Memory B cell (primary cell): Measurements from ENCODE around the gene ADAMTS15.

ENCODE experiments used
- ATAC-seq: fragments of 150-1000 bp; cut with Tn5 transposase; 2 replicates; pipeline ENCODE4 v1.10.0; 2021; ENCODE audit warnings: low read depth, mild to moderate bottlenecking, moderate library complexity
- DNase-seq, 2 donors: peaks; one replicate each; pipeline ENCODE4 v3.0.0; 2022; ENCODE audit warnings: low spot score in 2 of 2
- H3K27ac Mint-ChIP-seq: one replicate; pipeline ENCODE4 v1.8.0; 2022; ENCODE audit warnings: mild to moderate bottlenecking, moderate library complexity, mixed read lengths
- H3K27me3 Mint-ChIP-seq: one replicate; pipeline ENCODE4 v1.8.0; 2022; ENCODE audit warnings: mixed read lengths
- H3K36me3 Mint-ChIP-seq: one replicate; pipeline ENCODE4 v1.8.0; 2022; ENCODE audit warnings: mild to moderate bottlenecking, mixed read lengths
- H3K4me1 Mint-ChIP-seq: one replicate; pipeline ENCODE4 v1.8.0; 2022; ENCODE audit warnings: mixed read lengths
- H3K4me3 Mint-ChIP-seq: one replicate; pipeline ENCODE4 v1.8.0; 2022; ENCODE audit warnings: mild to moderate bottlenecking, moderate library complexity, mixed read lengths
- H3K9me3 Mint-ChIP-seq: one replicate; pipeline ENCODE4 v1.8.0; 2022; ENCODE audit warnings: mixed read lengths

Gene ADAMTS15

DNA sequence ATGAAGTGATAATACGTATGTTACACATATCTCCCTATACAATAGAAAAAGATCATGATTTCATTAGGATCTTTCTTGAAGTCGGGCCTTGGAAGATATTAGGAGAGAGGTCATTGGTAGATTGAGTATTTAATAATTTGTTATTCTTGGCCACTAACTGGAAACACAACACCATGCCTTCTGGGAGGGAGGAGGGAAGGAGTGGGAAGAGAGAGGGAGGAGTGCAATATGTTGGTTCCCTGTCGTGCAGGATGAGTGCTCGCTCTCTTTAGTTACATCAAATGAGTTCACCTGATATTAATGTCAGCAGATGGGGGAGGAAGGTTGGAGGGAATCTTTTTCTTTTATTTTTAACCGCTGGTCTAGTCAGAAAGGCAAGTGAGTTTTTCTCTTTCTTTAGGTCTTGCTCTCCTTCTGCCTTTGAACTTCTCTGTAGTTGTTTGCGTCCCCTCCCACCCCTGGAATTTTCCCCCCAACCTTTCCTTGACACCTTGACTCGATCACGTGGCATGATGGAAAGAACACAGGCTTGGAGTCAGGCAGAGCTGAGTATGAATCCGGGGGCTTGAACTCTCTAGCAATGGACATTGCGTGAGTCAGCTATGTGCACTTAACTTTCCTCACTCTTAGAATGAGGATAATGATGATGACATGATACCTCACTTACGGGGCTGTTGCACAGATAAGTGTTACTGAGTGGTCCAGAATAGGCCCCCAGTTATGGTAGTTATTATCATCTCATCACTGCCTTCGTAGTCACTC, 6.2 kb downstream of the ADAMTS15 start:
- Mint-ChIP-seq H3K4me3 (no peak overlapping the region), H3K27me3 (peaks cover 7% of the 10 kb centered on the region), H3K9me3 (no peaks in the 10 kb centered on the region), H3K36me3 (no peaks in the 10 kb centered on the region), H3K27ac (no peak overlapping the region), H3K4me1 (no peaks in the 10 kb centered on the region)
- no peak for ATAC-seq
- no peak for DNase-seq

GRCh38 chr11:130455483-130456127, 7.2 kb downstream of the ADAMTS15 start:
- H3K4me1 Mint-ChIP-seq, result no peaks in the 10 kb centered on the region
- H3K9me3 Mint-ChIP-seq, result no peaks in the 10 kb centered on the region
- no peak for ATAC-seq
- DNase-seq, result no peak
- H3K4me3 Mint-ChIP-seq, result no peak overlapping the region
- H3K27me3 Mint-ChIP-seq, result peaks cover 8% of the 10 kb centered on the region
- no peaks in the 10 kb centered on the region for H3K36me3 Mint-ChIP-seq
- H3K27ac Mint-ChIP-seq, result no peak overlapping the region

- no peak overlapping the region for H3K4me3 Mint-ChIP-seq
- H3K9me3 Mint-ChIP-seq, result no peaks in the 10 kb centered on the region
- ATAC-seq (no peak), DNase-seq (no peak)
- H3K4me1 Mint-ChIP-seq, result no peaks in the 10 kb centered on the region
- H3K36me3 Mint-ChIP-seq, result no peaks in the 10 kb centered on the region
- no peak overlapping the region for H3K27ac Mint-ChIP-seq
- peaks cover 8% of the 10 kb centered on the region for H3K27me3 Mint-ChIP-seq
These were observed 7.8 kb downstream of the ADAMTS15 start for GRCh38 chr11:130456286-130456685.

- peaks cover 8% of the 10 kb centered on the region for H3K27me3 Mint-ChIP-seq
- H3K9me3 Mint-ChIP-seq, result no peaks in the 10 kb centered on the region
- H3K36me3 Mint-ChIP-seq, result no peaks in the 10 kb centered on the region
- no peak overlapping the region for H3K27ac Mint-ChIP-seq
- H3K4me1 Mint-ChIP-seq, result no peaks in the 10 kb centered on the region
- DNase-seq (no peak), ATAC-seq (no peak)
- H3K4me3 Mint-ChIP-seq, result no peak overlapping the region
These were observed 9.4 kb downstream of the ADAMTS15 start for GRCh38 chr11:130457623-130458409.

- ATAC-seq, result no peak
These were observed 9.9 kb downstream of the ADAMTS15 start for GRCh38 chr11:130458410-130458729.

DNA sequence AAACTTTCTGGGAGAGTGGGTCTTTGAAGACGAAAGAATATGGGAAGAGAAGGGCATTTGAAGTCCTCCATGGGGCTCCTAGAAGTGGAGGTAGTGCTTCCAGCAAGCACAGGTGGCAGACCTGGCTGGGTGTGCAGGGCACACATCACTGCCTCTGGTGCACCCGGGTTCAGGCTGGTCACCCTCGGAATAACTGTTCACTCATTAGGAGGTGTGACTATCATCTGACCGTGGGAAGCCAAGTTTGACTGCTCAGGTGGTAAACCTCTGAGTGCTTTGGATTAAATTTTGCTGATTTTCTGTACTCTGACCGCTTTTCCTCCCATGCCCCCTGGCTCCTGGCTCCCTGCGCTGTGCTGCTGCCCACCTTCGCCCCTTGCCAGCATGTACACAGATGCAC, 11.1 kb downstream of the ADAMTS15 start:
- Mint-ChIP-seq H3K36me3 (no peaks in the 10 kb centered on the region), H3K4me1 (no peaks in the 10 kb centered on the region), H3K9me3 (no peaks in the 10 kb centered on the region), H3K4me3 (no peak overlapping the region), H3K27me3 (peaks cover 5% of the 10 kb centered on the region), H3K27ac (no peak overlapping the region)
- DNase-seq, result no peak
- ATAC-seq, result no peak

More at GRCh38 chr11:130458410-130458729, 9.9 kb downstream of the ADAMTS15 start:
- peaks cover 6% of the 10 kb centered on the region for H3K27me3 Mint-ChIP-seq
- H3K9me3 Mint-ChIP-seq, result no peaks in the 10 kb centered on the region
- no peaks in the 10 kb centered on the region for H3K36me3 Mint-ChIP-seq
- no peak overlapping the region for H3K4me3 Mint-ChIP-seq
- no peaks in the 10 kb centered on the region for H3K4me1 Mint-ChIP-seq
- DNase-seq, result no peak
- no peak overlapping the region for H3K27ac Mint-ChIP-seq

GRCh38 chr11:130462101-130462885, 13.8 kb downstream of the ADAMTS15 start:
- H3K4me1 Mint-ChIP-seq, result no peaks in the 10 kb centered on the region
- H3K36me3 Mint-ChIP-seq, result no peaks in the 10 kb centered on the region
- H3K9me3 Mint-ChIP-seq, result no peaks in the 10 kb centered on the region
- peaks cover 5% of the 10 kb centered on the region for H3K27me3 Mint-ChIP-seq
- H3K4me3 Mint-ChIP-seq, result no peak overlapping the region
- H3K27ac Mint-ChIP-seq, result no peak overlapping the region
- no peak for DNase-seq
- no peak for ATAC-seq

GRCh38 chr11:130462931-130463330, 14.5 kb downstream of the ADAMTS15 start:
- ATAC-seq (no peak), DNase-seq (no peak)
- H3K27me3 Mint-ChIP-seq, result peaks cover 5% of the 10 kb centered on the region
- H3K4me1 Mint-ChIP-seq, result no peaks in the 10 kb centered on the region
- H3K9me3 Mint-ChIP-seq, result no peaks in the 10 kb centered on the region
- no peaks in the 10 kb centered on the region for H3K36me3 Mint-ChIP-seq
- H3K4me3 Mint-ChIP-seq, result no peak overlapping the region
- no peak overlapping the region for H3K27ac Mint-ChIP-seq

DNA sequence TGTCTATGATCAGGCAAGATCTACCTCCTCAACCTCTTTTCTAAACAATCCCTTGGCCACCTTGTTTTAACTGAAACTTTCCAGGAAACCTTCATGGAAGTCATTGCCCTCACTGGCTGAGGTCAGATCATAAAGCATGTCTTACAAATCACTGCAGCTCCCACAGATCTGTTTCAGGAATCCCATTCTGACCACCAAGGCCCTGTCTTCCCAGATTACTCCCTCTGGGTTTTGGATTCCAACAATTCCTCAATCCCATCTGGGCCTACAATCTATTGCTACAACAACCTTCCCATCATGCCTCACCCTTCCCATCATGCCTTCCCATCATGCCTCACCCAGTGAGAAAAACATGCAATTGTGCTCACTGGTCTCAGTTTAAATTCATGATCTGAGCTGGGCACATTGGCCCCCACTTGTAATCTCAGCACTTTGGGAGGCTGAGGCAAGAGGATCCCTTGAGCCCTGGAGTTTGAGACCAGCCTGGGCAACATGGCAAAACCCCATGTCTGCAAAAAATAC, 15.9 kb downstream of the ADAMTS15 start:
- no peak for DNase-seq
- Mint-ChIP-seq H3K4me3 (no peak overlapping the region), H3K4me1 (no peaks in the 10 kb centered on the region), H3K9me3 (no peaks in the 10 kb centered on the region), H3K27me3 (peaks cover 7% of the 10 kb centered on the region), H3K27ac (no peak overlapping the region), H3K36me3 (no peaks in the 10 kb centered on the region)
- no peak for ATAC-seq

- Mint-ChIP-seq H3K27ac (no peak overlapping the region), H3K36me3 (no peaks in the 10 kb centered on the region), H3K27me3 (peaks cover 4% of the 10 kb centered on the region), H3K9me3 (no peaks in the 10 kb centered on the region), H3K4me3 (no peak overlapping the region), H3K4me1 (no peaks in the 10 kb centered on the region)
- DNase-seq (no peak), ATAC-seq (no peak)
These were observed 16.8 kb downstream of the ADAMTS15 start for GRCh38 chr11:130465263-130465662.

DNA sequence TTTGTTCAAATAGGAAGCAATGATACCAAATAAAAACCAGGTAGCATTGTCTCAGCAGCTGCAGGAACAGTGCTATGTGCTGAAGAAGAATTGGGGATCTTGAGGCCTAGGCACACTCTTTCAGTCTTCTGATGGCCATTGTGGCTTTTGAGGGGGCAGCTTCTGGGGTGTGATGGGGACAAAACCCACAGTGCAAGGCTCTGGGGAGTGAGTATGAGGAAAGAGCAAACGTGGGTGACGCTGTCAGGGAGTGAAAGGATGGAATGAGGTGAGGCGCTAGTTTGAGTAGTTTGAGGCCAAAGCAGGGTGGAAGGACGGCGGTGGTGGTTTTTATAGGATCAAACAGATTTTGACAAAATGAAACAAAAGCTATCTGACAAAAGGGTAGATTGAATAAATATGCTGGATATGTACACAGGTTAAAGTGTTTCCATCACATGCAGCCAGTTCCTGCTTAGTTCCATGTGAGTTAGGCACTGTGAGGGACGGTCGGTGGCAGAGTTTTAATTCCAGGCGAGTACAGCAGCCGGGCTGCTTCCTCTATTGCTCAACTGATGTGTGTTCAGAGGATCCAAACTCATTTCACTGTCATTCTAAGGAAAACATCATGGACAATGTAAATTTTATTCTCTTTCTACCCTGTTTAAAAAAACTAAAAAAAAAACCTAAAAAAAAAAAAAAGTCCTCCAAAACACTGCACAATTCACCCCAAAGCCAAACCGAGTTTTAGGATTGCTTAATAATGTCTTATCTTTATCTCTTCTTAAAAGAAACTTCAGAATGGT, 18.9 kb downstream of the ADAMTS15 start:
- no peak for ATAC-seq
- DNase-seq, result no peak
- no peaks in the 10 kb centered on the region for H3K9me3 Mint-ChIP-seq
- no peak overlapping the region for H3K4me3 Mint-ChIP-seq
- H3K27ac Mint-ChIP-seq, result no peak overlapping the region
- peaks cover 4% of the 10 kb centered on the region for H3K27me3 Mint-ChIP-seq
- no peaks in the 10 kb centered on the region for H3K36me3 Mint-ChIP-seq
- no peaks in the 10 kb centered on the region for H3K4me1 Mint-ChIP-seq

DNA sequence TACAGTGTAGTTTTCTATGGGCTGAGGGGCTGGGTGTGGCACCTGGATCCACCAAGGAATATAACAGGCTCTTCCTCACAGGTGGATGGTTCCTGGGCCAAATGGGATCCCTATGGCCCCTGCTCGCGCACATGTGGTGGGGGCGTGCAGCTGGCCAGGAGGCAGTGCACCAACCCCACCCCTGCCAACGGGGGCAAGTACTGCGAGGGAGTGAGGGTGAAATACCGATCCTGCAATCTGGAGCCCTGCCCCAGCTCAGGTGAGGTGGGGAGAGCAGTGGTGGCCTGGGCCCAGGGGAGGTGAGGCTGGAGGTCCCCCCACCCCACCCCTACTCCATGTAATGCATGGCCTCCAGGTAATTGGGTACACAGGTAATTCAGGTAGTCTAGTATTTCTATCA, 20.7 kb downstream of the ADAMTS15 start:
- no peak overlapping the region for H3K4me3 Mint-ChIP-seq
- H3K4me1 Mint-ChIP-seq, result no peaks in the 10 kb centered on the region
- no peak for DNase-seq
- H3K27me3 Mint-ChIP-seq, result peaks cover 2% of the 10 kb centered on the region
- no peaks in the 10 kb centered on the region for H3K9me3 Mint-ChIP-seq
- ATAC-seq, result no peak
- no peaks in the 10 kb centered on the region for H3K36me3 Mint-ChIP-seq
- no peak overlapping the region for H3K27ac Mint-ChIP-seq
